H7 (cell line): ENCODE results near the gene TMEM120A. TPM values are rescaled to one million over a fixed set of nuclear protein-coding genes. Genes with fewer than 3 reads are reported as not detected.
"Not testable (repeated sequence)": the region's sequence is repeated elsewhere in the genome, so short reads cannot be mapped to it uniquely, and the experiment has no call there.

Source experiments
- DNase-seq: peaks from one replicate; pipeline ENCODE4 v3.0.0; 2012
- H3K27me3 ChIP-seq: 2 replicates; pipeline ENCODE4 v1.6.0; 2011; ENCODE audit warnings: mild to moderate bottlenecking, low read length; ENCODE audit not compliant: control insufficient read depth, insufficient read depth
- H3K36me3 ChIP-seq: replicated peaks from 2 replicates; pipeline ENCODE4 v1.5.1; 2011; ENCODE audit warnings: low read length; ENCODE audit not compliant: control insufficient read depth, insufficient read depth
- H3K4me3 ChIP-seq: 2 replicates; pipeline ENCODE4 v1.5.1; 2011; ENCODE audit warnings: low read depth, mild to moderate bottlenecking, control low read depth, low read length, moderate library complexity; ENCODE audit not compliant: insufficient read depth
- total RNA-seq: library from RNA; depleted of rRNA; stranded (reverse); fragments of >200 nt; shearing (Covaris generic); gene quantifications from 2 replicates; pipeline ENCODE4 v1.2.3, GENCODE V29; 2014

Gene TMEM120A
- total RNA-seq, 1 experiment from 2014 or later, result 11.0 TPM

DNA sequence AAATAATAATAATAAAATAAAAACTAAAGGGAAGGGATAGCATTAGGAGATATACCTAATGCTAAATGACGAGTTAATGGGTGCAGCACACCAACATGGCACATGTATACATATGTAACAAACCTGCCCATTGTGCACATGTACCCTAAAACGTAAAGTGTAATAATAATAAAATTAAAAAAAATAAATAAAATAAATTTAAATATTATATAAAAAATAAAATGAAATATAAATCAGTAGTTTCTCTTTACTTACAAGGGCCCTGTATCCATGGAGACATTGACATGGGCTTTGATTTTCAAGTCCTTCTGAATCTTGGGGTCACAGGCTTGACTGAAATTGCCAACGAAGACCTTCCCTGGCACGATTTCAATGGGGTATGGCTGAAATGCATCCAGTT is 10.6 kb upstream of the TMEM120A start:
- not testable (repeated sequence) for H3K36me3 ChIP-seq, H3K4me3 ChIP-seq, H3K27me3 ChIP-seq, DNase-seq

DNA sequence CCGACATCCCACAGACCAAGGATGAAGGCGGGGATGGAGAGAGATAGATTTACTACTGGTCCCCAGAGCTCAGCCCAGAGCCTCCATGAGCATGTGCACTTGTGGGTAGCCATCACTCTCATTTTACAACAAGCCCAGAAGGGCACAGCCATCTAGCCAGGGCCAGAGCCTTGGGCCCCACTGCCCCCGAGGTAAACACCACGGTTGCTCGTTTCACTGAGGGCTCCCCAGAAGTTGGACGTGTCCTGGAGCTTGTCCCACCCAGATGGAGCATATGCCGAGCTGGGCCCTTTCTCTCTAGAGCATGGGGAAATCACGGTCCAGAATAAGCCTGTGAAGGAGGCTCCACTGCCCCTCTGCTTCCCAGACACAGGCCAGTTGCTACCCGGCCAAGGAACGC is 9.0 kb upstream of the TMEM120A start:
- H3K4me3 ChIP-seq, result no peak overlapping the region
- no peak for DNase-seq
- no peaks in the 10 kb centered on the region for H3K27me3 ChIP-seq
- peaks cover 9% of the 10 kb centered on the region for H3K36me3 ChIP-seq

DNA sequence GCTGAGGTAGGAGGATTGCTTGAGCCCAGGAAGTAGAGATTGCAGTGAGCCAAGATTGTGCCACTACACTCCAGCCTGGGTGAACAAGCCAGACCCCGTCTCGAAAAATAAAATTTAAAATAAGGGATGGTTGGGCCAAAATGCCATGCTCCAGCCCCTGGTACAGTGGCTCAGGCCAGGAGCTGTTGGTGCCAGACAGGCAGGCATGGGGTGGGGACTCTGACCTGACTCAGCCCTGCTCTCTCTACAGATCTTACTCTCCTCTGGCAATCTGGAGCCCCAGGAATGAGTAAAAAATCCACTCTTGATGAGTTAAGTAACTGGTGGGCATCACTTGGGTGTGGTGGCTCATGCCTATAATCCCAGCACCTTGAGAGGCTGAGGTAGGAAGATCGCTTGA is 8.4 kb upstream of the TMEM120A start:
- peaks cover 9% of the 10 kb centered on the region for H3K36me3 ChIP-seq

DNA sequence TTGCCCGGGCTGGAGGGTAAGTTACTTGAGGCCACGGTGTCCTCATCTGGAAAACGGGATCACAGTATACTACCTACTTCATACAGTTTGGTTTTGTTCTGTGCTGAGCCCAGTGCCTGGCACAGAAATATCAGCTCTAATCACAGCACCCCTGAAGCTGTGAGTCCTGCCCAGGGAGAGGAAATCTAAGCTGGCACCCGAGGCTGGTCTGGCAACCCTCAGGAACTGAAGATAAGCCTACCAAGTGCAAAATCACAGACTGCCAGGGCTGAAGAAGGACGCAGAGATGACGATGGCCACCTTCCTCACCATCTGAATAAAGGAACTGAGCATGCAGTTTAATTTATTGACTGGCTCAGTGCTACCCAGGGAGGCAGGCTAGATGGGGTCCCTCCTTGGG is 7.7 kb upstream of the TMEM120A start:
- H3K36me3 ChIP-seq, result peaks cover 9% of the 10 kb centered on the region
- DNase-seq, result no peak
- H3K4me3 ChIP-seq, result no peak overlapping the region
- no peaks in the 10 kb centered on the region for H3K27me3 ChIP-seq

More for the DNA sequence above, 8.4 kb upstream of the TMEM120A start:
- no peaks in the 10 kb centered on the region for H3K27me3 ChIP-seq
- no peak overlapping the region for H3K4me3 ChIP-seq
- DNase-seq, result no peak

DNA sequence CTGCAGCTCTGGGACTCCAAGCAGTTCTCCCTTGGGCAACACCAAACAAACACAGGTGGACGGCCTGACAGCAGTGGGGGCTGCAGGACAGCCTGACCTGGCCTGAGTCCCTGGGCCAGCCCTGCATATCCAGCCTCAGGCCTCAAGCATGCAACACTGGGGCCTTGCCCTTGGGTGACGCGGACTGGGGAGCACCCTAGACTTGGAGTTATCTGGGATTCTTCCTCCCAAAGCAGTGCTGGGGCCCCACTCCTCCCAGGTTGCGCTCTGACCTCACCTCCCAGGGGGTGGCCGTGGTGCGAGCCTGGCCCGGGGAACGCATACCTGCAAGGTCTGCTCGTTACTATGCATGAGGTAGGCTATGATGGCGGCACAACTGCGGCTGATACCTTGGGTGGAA is 6.2 kb upstream of the TMEM120A start:
- H3K36me3 ChIP-seq, result peaks cover 9% of the 10 kb centered on the region
- peak; percentile 31 for DNase-seq
- no peaks in the 10 kb centered on the region for H3K27me3 ChIP-seq
- H3K4me3 ChIP-seq, result no peak overlapping the region

DNA sequence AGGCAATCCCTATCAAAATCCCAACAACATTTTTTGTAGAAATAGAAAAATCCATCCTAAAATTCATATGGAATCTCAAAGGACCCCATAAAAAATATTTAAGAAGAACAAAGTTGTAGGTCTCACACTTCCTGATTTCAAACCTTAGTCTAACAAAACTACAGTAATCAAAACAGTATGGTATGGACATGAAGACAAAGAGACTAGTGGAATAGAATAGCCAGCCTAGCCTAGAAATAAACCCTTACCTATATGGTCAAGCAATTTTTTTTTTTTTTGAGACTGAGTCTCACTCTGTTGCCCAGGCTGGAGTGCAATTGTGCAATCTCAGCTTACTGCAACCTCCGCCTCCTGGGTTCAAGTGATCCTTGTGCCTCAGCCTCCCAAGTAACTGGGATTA is 3.6 kb upstream of the TMEM120A start:
- no peak for DNase-seq
- Histone ChIP-seq H3K4me3 (no peak overlapping the region), H3K27me3 (no peaks in the 10 kb centered on the region), H3K36me3 (peaks cover 3% of the 10 kb centered on the region)

DNA sequence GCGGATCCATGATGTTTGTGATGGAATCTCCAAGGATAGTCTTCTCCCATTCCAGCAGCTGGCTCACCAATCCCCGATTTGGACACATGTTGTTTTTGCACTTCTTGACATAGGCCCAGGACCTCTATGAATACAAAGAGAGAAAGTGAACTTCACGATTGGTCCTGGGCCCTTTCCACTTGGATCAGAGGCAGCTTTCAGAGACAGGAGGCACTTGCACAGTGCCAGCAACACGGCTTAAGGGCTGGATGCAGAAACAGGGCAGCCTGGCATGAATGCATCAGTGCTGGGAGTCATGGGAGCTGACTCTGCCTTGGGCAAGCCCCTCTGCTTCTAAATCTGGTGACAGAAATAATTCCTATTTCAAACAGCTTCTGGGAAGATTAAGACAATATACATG is 2.1 kb upstream of the TMEM120A start:
- no peak for DNase-seq
- no peaks in the 10 kb centered on the region; the same call in none of the 2 replicates for H3K36me3 ChIP-seq
- no peak overlapping the region for H3K4me3 ChIP-seq
- H3K27me3 ChIP-seq, result no peaks in the 10 kb centered on the region

DNA sequence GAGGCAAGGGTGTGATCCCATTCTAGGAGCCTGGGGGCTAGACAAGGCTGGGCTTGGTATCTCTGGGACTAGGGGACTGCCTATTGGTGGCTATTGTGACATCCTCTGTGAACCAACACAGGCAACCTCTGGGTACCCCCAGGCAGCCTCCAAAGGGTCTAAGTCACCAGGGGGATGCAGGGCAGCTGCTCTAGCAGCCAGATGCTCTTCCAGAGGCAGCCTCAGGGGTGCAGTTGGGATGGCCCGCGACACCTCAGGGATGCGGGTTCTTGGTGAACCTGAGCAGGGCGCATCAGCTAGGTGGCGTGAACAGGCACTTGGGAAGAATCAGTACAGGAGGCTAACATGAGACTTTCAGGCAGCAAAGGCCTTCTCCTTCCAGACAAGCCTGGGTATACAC is 1.6 kb upstream of the TMEM120A start:
- no peak overlapping the region for H3K4me3 ChIP-seq
- no peaks in the 10 kb centered on the region for H3K27me3 ChIP-seq
- H3K36me3 ChIP-seq, result no peaks in the 10 kb centered on the region; the same call in none of the 2 replicates
- peak; percentile 16 for DNase-seq

DNA sequence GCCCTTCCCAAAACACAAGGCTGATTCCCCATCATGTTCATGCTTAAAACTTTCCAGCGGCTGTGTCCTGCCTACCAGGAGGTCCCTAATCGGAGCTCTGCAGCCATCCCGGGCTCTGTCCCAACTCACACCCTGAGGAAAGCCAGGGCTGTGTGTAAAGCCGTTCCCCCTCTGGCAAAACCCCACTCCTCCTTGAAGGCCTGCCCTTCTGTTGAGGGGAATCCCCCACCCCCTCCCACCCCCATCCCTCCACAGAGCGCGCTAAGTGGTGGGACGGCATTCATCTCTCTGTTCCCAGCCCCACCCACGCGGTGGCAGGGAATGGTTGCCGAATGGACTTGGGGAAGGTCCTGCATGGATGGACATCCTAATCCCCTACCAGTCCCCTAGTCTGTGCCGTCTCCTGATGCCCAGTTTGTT is 667 bp upstream of the TMEM120A start:
- H3K4me3 ChIP-seq, result peak overlapping the region; percentile 39; the same call in 1 of the 2 replicates
- H3K27me3 ChIP-seq, result no peaks in the 10 kb centered on the region
- no peaks in the 10 kb centered on the region for H3K36me3 ChIP-seq
- DNase-seq, result peak; percentile 76

DNA sequence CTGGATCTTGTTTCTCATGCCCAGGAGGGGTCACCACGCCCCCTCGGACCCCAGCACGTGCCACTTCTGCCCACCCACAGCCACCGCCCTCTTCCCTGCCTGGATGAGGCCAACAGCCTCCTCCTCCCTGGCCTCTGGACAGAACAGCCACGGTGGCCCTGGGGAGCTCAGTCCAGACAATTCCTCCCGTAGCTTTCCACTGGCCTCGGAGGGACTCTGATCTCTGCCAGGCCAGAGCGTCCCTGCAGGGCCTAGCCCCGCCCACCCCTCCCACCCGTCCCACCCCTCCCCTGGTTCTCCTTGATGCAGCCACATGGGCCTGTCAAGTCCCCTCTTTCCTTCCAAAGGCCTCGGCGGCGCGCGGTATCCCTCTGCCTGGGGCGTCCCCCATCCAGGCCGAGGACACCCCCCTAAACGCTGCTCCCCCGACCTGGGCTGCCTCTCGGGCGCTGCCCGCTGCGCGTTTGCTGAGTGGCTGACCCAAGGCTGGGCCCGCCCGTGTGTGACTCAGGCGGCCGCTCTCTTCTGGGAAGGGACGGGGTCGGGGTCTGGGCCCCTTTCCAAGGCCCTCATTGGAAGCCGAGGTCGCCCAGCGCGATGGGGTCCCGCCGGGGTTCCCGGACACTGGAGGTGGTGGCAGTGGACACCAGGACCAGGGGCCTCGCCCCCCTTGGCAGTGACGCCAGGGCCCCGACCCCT is 557 bp downstream of the TMEM120A start:
- Histone ChIP-seq H3K27me3 (no peaks in the 10 kb centered on the region), H3K4me3 (peak overlapping the region; percentile 80), H3K36me3 (no peaks in the 10 kb centered on the region)
- DNase-seq, result peak; percentile 98

DNA sequence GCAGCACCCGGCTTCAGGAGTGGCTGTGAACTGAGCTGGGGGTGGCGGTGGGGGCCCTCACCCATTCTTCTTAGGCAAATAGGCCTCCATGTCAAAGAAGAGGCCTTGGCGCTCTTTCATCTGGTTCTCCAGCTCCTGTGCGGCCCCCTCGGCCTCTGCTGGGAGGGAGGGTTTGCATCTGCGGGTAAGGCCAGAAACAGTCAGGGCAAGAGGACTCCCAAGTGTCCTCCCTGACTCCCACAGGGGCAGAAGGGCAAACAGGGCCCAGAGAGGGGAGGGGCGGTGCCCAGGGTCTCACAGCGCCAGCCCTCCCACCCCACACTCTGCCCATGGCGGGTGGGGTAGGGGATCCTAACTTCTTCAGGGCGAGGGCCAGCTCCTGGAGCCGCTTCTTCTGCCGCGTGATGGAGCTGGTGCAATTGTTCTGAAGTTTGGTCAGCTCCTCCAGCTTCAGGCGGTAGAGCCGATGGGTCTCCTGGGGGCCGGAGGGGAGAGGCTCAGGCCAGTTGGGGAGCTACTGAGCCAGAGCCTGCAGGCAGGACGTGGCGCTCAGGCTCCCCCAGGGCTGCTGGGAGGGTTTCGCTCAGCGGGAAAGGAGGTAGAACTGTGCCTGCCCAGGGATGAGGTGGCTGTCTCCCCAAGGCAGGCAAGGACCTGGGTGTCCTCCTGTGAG is 2.2 kb downstream of the TMEM120A start:
- H3K36me3 ChIP-seq, result no peaks in the 10 kb centered on the region
- peak; percentile 47 for DNase-seq
- no peak overlapping the region for H3K4me3 ChIP-seq

DNA sequence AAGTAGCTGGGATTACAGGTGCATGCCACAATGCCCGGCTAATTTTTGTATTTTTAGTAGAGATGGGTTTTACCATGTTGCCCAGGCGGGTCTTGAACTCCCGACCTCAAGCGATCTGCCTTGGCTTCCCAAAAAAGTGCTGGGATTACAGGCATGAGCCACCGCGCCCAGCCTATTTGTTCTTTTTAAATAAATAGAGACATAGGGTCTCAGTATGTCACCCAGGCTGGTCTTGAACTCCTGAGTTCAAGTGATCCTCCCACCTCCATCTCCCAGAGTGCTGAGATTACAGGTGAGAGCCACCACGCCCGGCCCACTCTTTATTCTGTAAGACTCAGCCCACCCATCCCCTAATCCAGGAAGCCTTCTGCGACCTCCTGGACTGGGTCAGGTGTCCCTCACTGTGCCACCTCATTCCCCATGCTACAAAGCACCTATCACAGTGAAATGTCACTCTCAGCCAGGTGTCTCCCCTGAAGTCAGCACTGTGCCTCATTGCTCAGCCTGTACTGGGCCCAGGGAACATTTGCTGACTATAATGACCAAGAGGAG is 2.8 kb downstream of the TMEM120A start:
- H3K4me3 ChIP-seq, result no peak overlapping the region
- no peak for DNase-seq
- H3K36me3 ChIP-seq, result no peaks in the 10 kb centered on the region; the same call in 1 of the 2 replicates
- no peaks in the 10 kb centered on the region for H3K27me3 ChIP-seq

More for the DNA sequence above, 2.2 kb downstream of the TMEM120A start:
- H3K27me3 ChIP-seq, result no peaks in the 10 kb centered on the region

DNA sequence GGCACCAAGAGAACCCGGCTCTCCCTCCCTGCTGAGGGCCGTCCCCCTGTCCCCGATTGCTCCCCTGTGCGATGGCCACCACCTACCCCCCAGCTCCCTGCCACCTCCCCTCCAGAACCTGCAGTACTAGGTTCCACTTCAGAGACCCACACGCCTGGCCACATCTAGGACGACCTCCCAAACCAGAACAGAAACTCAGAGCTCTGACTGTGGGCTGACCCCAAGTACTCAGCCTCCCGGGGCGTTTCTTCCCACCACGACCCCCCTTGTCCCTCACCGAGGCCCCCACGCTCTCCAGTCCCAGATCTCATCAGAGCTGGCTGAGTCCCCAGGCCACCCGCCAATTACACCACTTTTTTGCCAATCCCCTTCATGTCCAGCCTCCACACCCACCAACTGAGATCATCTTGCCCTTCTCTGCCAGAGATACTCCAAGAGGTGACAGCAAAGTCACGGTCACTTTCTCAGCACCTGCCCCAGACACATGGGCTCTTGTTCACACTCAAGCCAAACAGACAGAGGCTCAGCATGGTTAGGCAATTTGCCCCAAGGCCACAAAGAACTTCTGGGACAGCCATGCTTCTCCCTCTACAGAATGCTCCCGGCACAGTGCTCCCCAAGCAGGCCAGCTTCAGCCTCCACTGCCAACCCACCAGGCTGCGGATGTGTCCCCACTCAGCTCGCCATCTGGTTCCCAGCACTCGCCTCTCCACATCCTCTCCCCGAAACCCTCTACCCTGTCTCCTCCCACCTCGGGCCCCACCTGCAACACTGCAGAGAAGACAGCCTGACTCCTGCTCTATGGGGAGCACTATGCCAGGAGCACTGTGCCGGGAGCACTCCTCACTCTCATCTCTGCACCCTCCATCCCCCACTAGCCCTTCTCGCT is 4.7 kb downstream of the TMEM120A start:
- Histone ChIP-seq H3K36me3 (peaks cover 5% of the 10 kb centered on the region), H3K27me3 (no peaks in the 10 kb centered on the region), H3K4me3 (no peak overlapping the region)
- DNase-seq, result no peak
